BE2C (cell line): ENCODE measurements around the gene RPS6KC1.
"Not testable (repeated sequence)": the region's sequence is repeated elsewhere in the genome, so short reads cannot be mapped to it uniquely, and the experiment has no call there.

Experiments
- DNase-seq: peaks from one replicate; pipeline ENCODE4 v3.0.0-alpha.2; 2020
- H3K27me3 ChIP-seq: fragments of 250-450 bp; sonication (Bioruptor Pico); 2 replicates; pipeline ENCODE4 v1.5.1; 2020; ENCODE audit warnings: mild to moderate bottlenecking
- H3K36me3 ChIP-seq: fragments of 250-450 bp; sonication (Bioruptor Pico); 2 replicates; pipeline ENCODE4 v1.5.1; 2020; ENCODE audit warnings: mild to moderate bottlenecking
- H3K4me1 ChIP-seq: fragments of 250-450 bp; sonication (Bioruptor Pico); 2 replicates; pipeline ENCODE4 v1.5.1; 2020
- H3K4me3 ChIP-seq: 2 replicates; pipeline ENCODE4 v1.5.1; 2011; ENCODE audit warnings: low read depth, low read length
- H3K9me3 ChIP-seq: fragments of 250-450 bp; sonication (Bioruptor Pico); 2 replicates; pipeline ENCODE4 v1.5.1; 2020
- CTCF ChIP-seq: IDR thresholded peaks from 2 replicates; pipeline ENCODE4 v1.5.1; 2012; ENCODE audit warnings: mild to moderate bottlenecking, low read depth, low read length

The RPS6KC1 gene

GRCh38 chr1:213148905-213149304 is 97.9 kb downstream of the RPS6KC1 start:
- no peak for TF ChIP-seq CTCF

GRCh38 chr1:213150090-213150489 is 99.0 kb downstream of the RPS6KC1 start:
- not testable (repeated sequence) for H3K9me3 ChIP-seq, H3K36me3 ChIP-seq, H3K4me1 ChIP-seq, H3K27me3 ChIP-seq, DNase-seq, H3K4me3 ChIP-seq

More at GRCh38 chr1:213148905-213149304, 97.9 kb downstream of the RPS6KC1 start:
- H3K9me3 ChIP-seq = no peaks in the 10 kb centered on the region; the same call in none of the 2 replicates
- no peaks in the 10 kb centered on the region for H3K36me3 ChIP-seq
- H3K4me3 ChIP-seq = no peak overlapping the region
- no peak for DNase-seq
- H3K4me1 ChIP-seq = no peaks in the 10 kb centered on the region
- H3K27me3 ChIP-seq = no peaks in the 10 kb centered on the region

- DNase-seq = no peak
These were observed 103.1 kb downstream of the RPS6KC1 start for GRCh38 chr1:213154056-213154685.

GRCh38 chr1:213159376-213159775 is 108.3 kb downstream of the RPS6KC1 start:
- no peaks in the 10 kb centered on the region for H3K4me1 ChIP-seq
- no peaks in the 10 kb centered on the region; the same call in none of the 2 replicates for H3K36me3 ChIP-seq
- no peaks in the 10 kb centered on the region for H3K27me3 ChIP-seq
- H3K9me3 ChIP-seq = no peaks in the 10 kb centered on the region
- no peak for TF ChIP-seq CTCF
- H3K4me3 ChIP-seq = no peak overlapping the region
- no peak for DNase-seq

More at GRCh38 chr1:213154056-213154685, 103.1 kb downstream of the RPS6KC1 start:
- H3K36me3 ChIP-seq = no peaks in the 10 kb centered on the region; the same call in none of the 2 replicates
- H3K9me3 ChIP-seq = no peaks in the 10 kb centered on the region; the same call in 1 of the 2 replicates
- no peak for TF ChIP-seq CTCF
- H3K27me3 ChIP-seq = no peaks in the 10 kb centered on the region
- no peak overlapping the region for H3K4me3 ChIP-seq
- no peaks in the 10 kb centered on the region for H3K4me1 ChIP-seq

- not testable (repeated sequence) for DNase-seq, H3K36me3 ChIP-seq, H3K4me3 ChIP-seq, H3K4me1 ChIP-seq, H3K9me3 ChIP-seq, H3K27me3 ChIP-seq
These were observed 109.4 kb downstream of the RPS6KC1 start for GRCh38 chr1:213160442-213160841.

GRCh38 chr1:213162338-213162737 is 111.3 kb downstream of the RPS6KC1 start:
- no peaks in the 10 kb centered on the region; the same call in 1 of the 2 replicates for H3K36me3 ChIP-seq
- H3K4me3 ChIP-seq = no peak overlapping the region
- H3K27me3 ChIP-seq = no peaks in the 10 kb centered on the region
- no peak for TF ChIP-seq CTCF
- no peaks in the 10 kb centered on the region for H3K4me1 ChIP-seq
- no peak for DNase-seq
- H3K9me3 ChIP-seq = no peaks in the 10 kb centered on the region

GRCh38 chr1:213162862-213163261 is 111.8 kb downstream of the RPS6KC1 start:
- no peaks in the 10 kb centered on the region for H3K9me3 ChIP-seq

More at GRCh38 chr1:213162862-213163261, 111.8 kb downstream of the RPS6KC1 start:
- Histone ChIP-seq H3K4me3 (no peak overlapping the region), H3K36me3 (no peaks in the 10 kb centered on the region), H3K27me3 (no peaks in the 10 kb centered on the region), H3K4me1 (no peaks in the 10 kb centered on the region)
- no peak for DNase-seq
- no peak for TF ChIP-seq CTCF
